ENCODE measurements around the gene GRIA3.
"Not testable (repeated sequence)": the region's sequence is repeated elsewhere in the genome, so short reads cannot be mapped to it uniquely, and the experiment has no call there.

The GRIA3 gene

GRCh38 chrX:123350226-123350625 lies 166.1 kb downstream of the GRIA3 start:
- no peak for DNase-seq (ENCODE audit: low spot score)

- no peak for DNase-seq (ENCODE audit: low spot score)
Observed at GRCh38 chrX:123357941-123358340, 173.9 kb downstream of the GRIA3 start.

DNA sequence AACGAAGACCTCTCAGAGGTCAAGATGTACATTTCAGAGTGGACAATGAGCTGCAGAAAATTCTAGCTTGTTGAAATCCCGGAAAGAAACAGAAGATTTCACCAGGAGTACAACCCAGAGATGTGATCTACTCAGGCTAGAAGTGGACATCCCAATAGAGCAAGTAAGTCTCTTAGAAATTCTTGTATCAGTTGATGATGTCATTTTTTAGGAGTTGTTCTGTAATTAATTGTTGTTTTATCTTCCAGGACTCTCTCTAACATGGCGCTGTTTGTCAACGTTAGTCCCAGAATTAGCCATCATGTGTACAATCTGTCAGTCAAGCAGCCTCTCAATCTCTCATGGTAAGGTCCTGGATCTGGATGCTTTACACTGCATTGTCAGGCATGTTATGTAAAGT lies 174.4 kb downstream of the GRIA3 start:
- DNase-seq (ENCODE audit: low spot score): no peak

DNA sequence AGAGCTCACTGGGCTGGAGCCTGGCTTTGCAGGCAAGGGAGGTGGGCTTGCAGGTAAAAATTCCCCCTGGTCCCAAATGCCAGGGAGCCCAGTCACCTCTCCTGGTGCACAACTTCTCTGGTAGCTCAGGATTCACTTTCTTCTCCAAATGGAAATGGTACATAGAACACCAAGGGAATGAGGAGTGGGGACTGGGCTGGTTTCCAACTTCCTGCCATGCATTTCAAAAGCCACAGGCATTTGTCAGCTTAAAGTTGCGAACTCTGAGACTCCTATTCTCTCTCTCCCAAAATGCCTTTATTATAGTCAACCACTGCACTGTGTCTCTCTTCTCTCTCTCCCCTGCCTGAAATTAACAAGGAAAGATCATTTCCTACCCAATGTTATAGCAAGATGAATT lies 177.3 kb downstream of the GRIA3 start:
- DNase-seq (ENCODE audit: low spot score): no peak

DNA sequence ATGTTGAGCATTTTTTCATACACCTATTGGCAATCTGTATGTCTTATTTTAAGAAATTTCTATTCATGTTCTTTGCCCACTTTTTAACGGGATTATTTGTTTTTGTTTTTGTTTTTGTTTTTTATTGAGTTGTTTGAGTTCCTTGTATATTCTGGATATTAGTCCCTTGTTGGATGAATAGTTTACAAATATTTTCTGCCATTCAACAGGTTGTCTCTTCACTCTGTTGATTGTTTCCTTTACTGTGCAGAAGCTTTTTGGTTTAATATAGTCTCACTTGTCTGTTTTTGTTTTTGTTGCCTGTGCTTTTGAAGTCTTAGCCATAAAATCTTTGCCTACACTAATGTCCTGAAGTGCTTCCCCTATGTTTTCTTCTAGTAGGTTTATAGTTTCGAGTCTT lies 202.1 kb downstream of the GRIA3 start:
- not testable (repeated sequence) for DNase-seq (ENCODE audit: low spot score)

DNA sequence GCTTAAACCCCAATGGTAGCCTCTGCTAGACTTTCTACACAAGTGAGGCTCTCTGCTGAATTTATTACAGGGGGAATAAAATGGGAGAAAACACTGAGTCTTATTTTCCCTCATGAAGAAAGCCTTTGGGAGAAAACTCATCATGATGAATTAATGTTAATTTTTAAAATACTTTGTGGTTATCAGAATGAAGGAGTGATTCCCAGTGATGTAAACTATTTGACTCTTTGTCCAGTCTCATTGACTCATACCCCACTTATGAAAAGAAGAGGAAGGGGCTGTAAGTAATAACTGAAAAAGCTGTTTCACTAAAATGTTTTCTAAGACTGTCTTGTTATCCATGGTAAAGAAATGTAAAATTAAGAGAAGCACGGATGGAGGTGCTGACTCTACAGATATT lies 208.8 kb downstream of the GRIA3 start:
- DNase-seq (ENCODE audit: low spot score): no peak

DNA sequence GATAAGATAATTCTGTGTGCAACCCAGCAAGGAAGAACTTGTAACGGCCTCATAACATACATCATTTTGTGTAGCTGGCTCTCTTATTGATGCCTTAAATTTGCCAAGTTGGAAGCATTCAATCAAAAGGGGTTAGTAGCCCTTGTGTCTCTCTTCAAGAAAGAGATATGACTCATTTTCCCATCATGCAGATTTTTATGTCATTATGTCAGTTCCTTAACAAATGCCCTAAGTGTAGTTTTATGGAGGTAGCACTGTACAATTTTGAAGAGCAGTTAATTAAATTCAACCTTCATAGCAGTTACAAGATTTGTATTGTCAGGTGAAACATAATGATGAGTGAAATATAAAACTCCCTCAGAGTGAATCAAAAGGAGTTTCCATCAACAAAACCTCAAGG lies 215.6 kb downstream of the GRIA3 start:
- DNase-seq (ENCODE audit: low spot score): no peak

DNA sequence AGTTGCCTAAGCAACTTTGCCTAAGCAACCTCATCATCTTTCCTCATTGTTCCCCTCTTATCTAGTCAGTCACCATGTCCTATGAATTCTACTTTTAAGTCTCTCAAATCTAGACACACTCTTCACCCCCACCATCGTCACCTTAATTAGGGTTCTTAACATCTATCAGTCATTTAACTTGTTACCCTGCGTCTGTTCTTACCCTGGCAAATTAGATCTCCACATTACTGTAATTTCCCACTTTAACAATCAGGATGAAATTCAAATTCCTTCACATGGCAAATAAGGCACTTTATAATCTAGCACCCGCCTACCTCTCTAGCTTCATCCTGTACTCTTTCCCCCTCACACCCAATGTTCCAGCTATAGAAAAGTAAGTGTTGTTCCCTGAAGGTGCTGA lies 221.2 kb downstream of the GRIA3 start:
- no peak for DNase-seq (ENCODE audit: low spot score)

GRCh38 chrX:123408821-123409737 lies 225.0 kb downstream of the GRIA3 start:
- DNase-seq (ENCODE audit: low spot score): peak; percentile 28

- DNase-seq (ENCODE audit: low spot score): peak; percentile 17
Observed at GRCh38 chrX:123422875-123423274, 238.8 kb downstream of the GRIA3 start.

DNA sequence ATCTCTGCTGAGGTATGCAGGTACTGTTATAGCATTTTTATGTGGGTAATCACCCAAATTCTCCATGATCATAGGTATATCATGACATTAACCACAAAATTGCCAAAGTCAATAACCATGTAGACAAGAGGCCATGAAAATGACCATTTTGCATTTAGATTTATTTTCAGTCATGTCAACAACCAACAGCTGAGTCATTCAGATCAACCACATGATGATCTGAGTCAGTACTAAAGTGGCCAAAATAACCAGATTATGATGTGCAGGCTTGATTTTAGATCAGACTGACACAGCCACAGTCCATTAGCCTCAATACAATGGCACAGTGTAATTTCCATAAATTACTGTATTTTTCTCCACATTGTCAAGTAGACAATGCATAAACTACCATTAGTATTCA lies 240.5 kb downstream of the GRIA3 start:
- peak; percentile 21 for DNase-seq (ENCODE audit: low spot score)

GRCh38 chrX:123425471-123425870 lies 241.4 kb downstream of the GRIA3 start:
- no peak for DNase-seq (ENCODE audit: low spot score)

DNA sequence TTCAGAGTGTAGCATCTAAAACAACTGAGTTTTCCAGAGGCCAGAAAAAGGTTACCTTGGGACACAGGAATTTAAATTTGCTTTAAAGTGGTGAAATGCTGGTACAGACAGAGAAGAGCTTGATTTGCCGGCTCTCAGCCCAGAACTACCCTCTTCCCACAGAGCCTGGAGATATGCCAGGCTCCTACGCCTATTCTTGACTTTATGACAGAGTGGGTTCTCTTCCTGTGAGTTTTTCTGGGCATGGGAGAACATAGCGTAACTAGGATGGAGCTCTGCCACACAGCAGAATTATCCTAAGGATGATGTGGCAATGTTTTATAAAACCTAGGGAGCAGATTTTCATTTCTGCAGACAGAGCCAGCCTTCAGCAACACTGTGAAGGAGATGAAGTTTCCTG lies 241.8 kb downstream of the GRIA3 start:
- peak; percentile 9 for DNase-seq (ENCODE audit: low spot score)

DNA sequence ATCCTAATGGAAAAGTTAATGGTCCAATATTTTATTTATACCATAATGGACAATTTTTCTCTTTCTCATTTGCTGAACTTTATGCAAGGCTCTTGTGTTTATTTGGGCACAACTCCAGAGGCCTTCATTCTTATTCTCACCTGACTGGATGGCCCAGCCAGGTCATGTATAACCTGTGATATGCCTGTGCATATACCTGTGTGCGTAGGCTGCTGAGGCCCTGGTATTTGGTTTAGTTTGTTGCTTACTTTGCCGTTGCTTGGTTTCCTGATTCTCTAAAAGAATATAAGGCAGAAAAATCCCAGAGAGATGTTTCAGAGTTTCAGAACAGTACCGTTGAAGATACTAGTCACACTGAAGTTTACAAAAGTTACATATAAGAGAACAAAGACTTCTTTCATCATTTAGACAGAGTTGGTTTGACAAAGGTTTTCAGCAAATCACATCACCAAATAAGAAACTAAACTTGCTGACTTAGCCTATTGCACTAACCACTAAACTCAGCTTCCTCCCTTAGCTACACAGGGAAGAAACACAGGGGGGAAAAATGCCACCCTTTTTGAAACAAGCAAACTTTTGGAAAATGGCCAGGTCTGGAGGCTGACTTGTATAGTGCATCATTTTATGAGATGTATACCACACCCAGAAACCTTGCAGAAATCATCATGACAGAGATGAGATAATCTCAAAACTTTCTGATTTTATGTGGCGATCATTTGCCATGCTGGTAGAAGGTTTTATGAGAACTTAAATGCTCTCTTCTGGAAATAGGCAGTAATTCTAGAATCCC lies 248.5 kb downstream of the GRIA3 start:
- no peak for DNase-seq (ENCODE audit: low spot score)

DNA sequence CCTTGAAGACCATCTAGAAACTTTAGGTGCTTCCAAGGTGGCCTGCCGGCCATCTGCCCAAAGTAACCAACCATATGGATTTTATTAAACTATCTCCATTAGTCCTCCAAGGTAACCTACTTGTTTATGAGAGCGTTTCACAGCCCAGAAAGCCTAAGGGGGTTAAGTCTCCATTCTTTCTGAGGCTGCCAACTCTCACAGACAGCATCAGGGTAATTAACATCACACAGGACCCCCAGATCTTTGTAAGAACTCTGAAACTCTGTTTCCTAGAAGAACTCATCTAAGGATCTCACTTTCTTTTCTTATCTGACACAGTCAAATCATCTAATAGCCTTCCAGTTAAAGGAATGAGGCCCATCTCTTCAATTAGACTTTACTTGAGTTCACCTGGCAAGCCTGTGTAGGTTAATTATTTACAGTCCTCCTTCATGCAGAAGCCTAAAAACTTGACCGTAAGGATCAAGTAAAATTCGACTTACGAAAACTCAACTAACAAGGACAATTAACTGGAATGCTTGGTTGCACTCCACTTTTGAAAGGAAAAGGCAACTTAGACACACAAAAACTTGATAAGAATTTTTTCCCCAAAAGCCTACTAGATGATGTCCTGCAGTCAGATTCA lies 252.5 kb downstream of the GRIA3 start:
- DNase-seq (ENCODE audit: low spot score): no peak

GRCh38 chrX:123439926-123440325 lies 255.8 kb downstream of the GRIA3 start:
- not testable (repeated sequence) for DNase-seq (ENCODE audit: low spot score)

- no peak for DNase-seq (ENCODE audit: low spot score)
Observed at GRCh38 chrX:123442764-123443163, 258.7 kb downstream of the GRIA3 start.

- no peak for DNase-seq (ENCODE audit: low spot score)
Observed at GRCh38 chrX:123447506-123447905, 263.4 kb downstream of the GRIA3 start.

DNA sequence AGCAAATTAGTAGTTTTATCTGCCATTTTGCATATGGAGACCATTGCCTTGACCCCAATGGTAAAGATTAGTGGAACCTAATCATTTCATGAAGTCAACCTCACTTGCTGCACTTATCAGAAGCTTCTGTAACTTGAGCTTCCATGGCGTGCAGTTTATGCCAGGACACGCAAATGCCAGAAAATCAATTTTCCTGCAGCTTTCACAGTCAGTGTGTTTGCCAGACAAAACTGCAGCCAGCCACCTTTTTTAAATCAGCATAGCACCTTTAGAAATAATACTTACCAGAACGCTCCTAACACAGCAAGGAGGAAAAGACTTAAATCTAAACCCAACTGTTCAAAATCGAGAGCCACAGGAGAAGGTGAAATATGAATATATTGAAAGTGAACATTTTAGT lies 265.3 kb downstream of the GRIA3 start:
- DNase-seq (ENCODE audit: low spot score): no peak

- DNase-seq (ENCODE audit: low spot score): peak; percentile 5
Observed at GRCh38 chrX:123450222-123450621, 266.1 kb downstream of the GRIA3 start.

DNA sequence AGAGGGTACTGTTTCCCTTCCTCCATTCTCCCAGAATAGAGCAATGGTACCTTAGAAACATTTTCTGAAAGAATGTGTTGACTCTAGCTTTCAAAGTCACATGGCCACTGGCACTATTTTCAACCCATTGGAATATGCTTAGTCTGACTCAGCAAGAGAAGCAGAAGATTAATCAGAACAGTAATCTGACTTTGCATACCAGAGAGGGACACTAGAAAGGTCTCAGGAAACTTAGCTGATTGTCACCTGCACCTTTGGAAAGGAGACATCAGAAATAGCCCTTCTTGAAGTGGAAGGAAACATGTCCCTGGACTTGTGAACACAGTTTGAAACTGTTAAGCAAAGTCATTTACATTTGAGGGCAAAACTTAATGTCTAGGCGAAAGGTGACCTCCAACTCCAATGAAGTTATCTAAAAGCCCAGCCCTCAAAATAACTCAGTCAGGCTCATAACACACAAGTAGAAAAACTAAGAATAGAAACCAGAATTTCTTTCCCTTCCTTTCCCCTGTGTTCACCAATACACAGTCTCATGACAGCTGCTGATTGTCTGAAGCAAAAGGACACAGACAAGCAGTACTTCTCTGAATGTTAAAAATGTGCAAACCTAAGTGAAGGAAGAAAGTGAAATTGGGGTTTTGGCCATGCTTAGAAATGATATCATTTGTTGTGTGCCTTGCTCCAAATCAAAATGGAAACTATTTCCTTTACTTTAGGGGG lies 270.8 kb downstream of the GRIA3 start:
- DNase-seq (ENCODE audit: low spot score): peak; percentile 1

DNA sequence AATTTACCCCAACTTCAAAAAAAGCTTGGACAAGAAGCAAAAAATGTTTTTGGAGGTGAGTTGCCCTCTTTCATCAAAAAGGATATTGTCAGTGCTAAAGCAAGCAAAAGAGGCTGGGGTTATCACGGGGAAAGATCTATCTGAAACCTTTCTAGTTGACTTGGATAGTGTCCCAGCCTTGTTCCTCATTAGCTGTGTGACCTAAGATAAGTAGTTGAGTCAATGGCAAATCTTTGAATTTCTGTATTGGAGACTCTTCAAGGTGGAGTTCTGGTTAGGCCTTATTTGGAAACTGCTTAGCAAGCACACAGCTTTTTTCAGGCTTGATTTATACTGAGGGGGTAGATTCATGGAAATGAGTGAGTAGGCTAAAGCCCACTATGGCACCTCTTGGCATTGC lies 271.6 kb downstream of the GRIA3 start:
- no peak for DNase-seq (ENCODE audit: low spot score)
